Muscle of arm (tissue), 12 donors: ENCODE results near the gene DOCK2. TPM values are rescaled to one million over a fixed set of nuclear protein-coding genes. Genes with fewer than 3 reads are reported as not detected.
"Not testable (repeated sequence)": the region's sequence is repeated elsewhere in the genome, so short reads cannot be mapped to it uniquely, and the experiment has no call there.

Source experiments
- DNase-seq: peaks from one replicate; pipeline ENCODE4 v3.0.0-alpha.2; 2013
- polyA plus RNA-seq, 12 donors: library from polyadenylated mRNA; unstranded; fragments of 120-200 nt; gene quantifications; one replicate each; pipeline ENCODE4 v1.2.1, GENCODE V29; 2013; ENCODE audit not compliant: insufficient read length in 12 of 12

The DOCK2 gene
- polyA plus RNA-seq, 12 donors, result 2.7 to 18.3 (median 3.6) TPM; not detected in 1

DNA sequence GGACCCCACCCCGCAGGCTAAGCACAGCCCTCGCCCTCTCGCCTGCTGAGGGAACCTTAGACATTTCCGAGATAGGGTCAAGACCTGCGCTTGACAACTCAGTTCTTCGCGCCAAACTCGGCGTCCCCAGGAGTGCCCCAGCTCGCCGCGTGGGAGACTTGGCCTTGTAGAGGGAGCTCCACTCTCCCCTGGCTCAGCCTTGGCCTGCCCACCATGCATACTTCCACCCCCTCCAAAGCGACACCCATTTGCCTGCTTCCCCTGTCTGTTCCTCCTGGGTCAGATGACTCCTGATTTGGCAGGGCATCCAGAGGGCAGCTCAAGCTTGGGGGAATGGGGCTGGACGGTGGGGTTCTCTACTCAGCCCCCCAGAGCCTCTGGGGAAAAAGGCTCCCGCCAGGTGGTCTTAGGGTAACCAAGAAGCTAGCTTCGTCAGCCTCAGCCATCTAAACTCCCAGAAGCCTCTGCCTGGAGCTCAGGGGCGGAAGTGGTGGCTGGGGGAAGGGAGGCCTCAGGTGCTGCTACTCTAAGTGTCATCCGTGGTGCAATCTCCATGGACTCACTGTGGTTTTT lies 560 bp downstream of the DOCK2 start:
- no peak for DNase-seq

DNA sequence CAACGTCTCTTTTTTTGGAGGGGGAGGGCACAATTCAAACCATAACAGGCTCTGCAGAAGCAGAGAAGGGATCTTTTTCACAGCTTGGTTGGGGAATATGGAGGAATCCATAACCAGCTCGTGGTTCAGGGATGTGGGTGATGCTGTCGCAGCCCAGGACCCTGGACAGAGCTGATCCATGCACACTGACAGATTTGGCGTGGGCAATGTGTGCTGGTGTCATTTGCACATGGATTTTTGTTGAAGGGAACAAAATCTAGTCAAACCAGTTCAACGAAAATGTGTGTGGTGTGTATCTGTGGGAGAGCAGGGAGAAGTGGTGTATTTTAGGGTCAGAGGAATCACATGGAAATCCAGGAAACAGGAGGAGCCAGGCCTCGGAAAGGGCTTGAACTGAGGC lies 4.2 kb downstream of the DOCK2 start:
- DNase-seq, result no peak

DNA sequence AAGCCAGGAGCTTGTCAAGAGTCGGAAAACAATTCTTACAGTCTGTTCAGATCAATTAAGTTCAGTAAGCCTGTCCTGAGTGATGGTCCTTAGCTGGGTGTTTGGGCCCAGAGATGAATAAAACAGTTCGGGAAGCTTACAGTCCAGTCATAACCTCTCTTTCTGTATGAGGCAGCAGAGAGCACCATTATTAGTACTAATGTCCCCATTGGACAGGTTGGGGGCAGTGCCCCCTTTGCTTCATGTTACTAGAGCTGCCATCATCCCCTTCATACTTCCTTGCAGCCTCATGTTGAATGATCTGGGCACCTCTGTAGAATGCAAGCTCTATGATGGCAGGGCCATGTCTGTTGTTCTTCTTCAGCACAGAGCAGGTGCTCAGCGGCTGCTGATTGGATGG lies 9.8 kb downstream of the DOCK2 start:
- no peak for DNase-seq

DNA sequence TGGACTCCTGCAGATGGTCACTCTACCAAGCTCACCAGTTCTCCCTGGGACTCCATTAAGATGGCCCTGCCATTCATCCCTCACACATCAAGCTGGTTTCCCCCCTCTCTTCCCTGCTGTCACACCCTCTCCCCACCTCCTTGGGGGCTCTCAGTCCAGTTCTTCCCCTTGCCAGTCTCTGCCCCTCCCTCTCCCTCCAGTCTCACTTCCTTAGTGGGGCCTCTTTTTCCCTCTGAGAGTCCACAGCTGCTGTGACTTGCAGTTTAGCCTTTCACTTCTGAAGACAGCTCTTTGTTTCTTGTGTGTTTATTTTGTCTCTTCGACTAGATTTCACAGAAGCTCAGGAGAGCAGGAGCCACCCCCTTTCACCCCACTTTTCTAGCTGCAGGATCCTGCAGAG lies 10.5 kb downstream of the DOCK2 start:
- no peak for DNase-seq

DNA sequence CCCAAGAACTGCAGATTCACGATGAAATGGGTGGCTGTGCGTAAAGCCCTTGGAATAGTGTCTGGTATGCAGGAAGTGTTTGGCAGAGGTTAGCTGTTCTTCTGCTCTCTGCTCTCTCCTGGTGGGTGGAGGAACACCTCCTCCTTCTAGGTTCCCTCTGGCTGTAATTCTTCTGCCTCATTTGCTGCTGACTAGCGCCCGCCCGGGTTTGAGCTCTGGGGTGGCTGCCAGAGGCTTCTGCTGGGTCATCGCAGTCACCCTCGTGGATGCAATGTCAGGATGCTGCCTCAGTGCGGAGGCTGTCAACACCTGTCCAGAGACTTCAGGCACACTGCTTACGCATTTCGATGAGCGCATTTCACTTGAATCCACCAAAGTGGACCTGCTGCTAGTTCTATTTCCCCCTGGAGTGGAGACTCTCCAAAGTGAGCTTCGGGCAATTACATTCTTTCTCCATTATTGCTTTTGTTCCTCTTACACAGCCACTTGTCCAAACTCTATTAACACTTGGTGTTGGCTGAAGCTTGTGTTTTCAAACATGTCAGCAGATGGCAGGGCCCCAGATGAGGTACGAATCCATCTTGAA lies 11.7 kb downstream of the DOCK2 start:
- no peak for DNase-seq

DNA sequence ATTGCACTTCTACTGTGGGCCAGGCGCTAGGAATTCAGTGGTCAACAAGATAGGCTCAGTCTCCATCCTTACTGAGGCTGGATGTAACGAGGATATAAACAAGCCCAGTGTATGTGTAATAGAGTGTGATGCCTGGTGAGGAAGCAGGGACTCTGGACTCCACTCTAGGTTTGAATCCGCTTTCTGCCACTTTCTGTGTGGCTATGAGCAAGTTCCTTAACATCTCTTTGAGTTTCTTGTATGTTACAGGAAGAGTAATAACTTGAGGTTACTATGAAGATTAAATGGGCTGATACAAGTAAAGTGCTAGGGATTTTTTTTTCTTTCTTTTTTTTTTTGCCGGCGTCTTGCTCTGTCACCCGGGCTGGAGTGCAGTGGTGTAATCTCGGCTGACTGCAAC lies 12.4 kb downstream of the DOCK2 start:
- DNase-seq, result no peak

DNA sequence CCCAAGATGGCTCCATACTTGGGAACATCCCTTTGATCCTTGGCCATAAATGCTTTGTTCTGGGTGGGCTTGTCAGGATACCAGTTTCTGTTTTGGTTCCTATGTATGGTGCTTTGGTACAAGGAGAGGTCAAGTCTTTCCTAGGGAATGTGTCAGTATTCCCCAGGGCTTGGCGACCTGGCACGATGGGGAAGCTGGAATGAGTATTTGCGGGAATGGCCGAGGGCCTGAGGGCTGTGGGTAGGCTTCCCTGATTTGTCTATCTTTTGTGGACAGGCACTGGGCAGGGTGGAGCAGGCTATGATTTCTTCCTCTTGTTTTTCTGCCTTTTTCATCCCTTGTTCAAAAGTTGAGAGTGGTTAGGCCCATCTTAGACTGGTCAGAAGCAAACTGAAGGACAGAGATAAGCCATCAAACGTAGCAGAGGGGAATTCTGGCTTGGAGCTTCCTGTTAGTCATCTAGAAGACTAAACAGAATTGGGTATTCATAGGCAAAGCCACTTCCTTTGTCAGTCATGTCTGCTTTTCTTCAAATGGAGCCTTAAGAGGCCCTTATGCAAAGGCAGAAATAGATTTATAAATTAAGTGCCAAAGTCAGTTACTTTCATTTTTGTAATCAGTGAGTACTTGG lies 13.7 kb downstream of the DOCK2 start:
- DNase-seq, result no peak

DNA sequence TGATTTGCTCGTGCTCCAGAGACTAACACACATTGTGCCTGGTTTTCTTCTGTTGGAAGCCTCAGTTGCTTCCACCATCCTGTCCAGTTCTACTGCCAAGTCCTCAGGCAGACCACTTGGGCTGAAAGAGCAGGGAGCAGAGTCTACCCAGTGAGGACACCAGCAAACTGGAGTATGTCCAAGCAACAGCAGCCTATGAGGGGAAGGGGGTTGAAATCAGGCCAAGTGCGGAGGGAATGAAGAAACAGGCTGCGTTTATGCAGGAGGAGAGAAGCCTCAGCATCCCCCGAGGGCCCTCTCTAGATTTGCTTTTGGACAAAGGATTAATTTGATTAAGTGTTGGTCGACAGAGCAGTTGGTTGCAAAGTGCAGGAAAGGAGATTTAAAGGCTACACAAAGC lies 14.5 kb downstream of the DOCK2 start:
- no peak for DNase-seq

DNA sequence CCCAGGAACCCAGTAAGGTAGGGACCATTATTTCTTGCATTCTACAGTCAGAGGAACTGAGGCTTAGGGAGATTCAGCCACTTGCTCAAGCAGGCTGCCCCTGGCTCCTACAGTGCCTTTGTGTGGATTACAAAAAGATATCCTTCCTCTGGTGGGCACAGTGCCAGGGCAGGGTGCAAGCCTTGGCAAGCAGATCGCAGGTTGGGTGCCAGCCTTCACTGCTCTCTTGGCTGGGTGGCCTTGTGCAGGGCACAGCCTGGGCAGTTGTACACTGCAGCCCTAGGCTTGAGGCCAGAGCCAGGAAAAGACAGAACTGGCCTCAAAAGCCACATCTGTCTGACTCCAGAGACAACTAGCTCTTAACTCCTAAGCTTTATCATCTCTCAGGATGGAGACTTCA lies 15.0 kb downstream of the DOCK2 start:
- no peak for DNase-seq

DNA sequence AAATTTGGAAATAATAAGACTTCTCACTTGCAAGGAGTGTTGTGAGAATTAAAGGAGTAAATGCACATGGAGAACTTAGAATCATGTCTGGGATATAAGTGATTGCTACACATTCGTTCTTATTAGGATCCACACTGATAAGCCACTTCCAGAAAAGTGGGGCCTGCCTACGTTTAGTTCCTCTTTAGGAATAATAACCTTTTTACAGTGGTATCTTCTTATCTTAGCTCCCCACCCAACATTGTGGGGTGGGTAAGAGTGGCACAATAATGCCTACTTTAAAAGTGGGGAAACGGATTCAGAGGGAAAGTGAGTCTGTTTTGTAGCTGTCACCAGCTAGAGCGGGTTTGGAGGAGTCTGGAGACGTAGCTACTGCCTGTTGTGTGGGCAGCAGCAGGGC lies 16.0 kb downstream of the DOCK2 start:
- no peak for DNase-seq

DNA sequence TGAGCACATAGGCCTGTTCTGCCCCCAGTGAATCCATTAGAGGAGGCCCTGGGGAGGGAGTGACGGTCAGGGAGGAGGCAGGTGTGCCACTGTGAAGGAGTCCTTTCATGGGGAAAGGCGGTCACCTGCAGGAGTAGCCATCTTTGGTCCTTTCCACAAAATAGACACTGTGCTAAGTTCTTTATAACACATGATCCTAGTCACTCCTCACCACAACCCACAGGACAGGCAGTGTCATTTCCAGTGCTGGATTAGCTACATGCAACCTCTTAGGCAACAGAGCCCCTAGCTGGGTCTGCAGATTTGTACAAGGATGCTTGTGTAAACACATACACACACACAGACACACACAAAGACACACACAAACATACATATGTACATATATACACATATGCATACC lies 18.3 kb downstream of the DOCK2 start:
- DNase-seq, result no peak

DNA sequence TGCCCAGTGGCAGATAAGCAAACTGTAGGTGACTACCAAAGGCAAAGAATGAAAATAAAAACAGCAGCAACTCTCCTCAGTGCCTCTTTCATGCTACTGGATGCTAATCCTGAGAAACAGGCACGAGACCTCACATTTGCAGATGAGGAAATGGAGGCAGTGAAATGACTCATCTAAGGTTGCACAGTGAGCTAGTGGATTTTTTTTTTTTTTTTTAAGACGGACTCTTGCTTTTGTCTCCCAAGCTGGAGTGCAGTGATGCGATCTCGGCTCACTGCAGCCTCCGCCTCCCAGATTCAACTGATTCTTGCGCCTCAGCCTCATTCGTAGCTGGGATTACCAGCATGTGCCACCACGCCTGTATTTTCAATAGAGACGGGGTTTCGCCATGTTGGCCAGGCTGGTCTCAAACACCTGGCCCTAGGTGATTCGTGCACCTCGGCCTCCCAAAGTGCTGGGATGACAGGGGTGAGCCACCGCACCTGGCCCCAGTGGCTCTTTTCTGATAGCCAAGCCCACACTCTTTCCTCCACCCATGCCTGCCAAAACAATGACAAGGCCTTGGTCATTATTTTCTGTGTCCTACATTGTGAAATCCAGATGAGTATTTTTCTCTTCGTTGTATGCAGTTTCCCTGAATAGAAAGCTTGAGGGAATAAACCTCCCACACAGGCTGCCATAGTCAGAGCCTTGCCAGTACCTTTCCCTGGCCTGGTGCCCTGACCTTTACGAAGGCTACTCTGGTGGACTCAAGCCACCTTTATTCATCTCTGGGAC lies 19.2 kb downstream of the DOCK2 start:
- no peak for DNase-seq

DNA sequence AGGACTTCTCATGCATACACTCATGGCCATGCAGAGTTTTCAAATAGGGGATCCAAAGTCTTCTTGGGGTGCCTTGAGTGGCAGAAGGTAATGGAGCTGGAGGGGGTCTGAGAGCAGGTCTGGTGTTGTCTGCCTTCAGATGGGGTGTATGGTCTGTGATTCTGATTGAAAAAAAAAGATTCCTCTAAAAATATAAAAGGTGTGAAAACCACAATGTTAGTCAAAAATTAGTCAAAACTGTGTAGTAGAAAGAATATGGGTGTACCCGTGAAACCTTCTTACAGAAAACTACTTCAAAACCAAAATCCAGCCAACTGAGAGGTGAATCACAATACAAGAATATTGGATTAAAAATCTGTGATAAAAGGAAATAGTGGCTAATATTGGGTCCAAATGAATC lies 20.1 kb downstream of the DOCK2 start:
- DNase-seq, result no peak

DNA sequence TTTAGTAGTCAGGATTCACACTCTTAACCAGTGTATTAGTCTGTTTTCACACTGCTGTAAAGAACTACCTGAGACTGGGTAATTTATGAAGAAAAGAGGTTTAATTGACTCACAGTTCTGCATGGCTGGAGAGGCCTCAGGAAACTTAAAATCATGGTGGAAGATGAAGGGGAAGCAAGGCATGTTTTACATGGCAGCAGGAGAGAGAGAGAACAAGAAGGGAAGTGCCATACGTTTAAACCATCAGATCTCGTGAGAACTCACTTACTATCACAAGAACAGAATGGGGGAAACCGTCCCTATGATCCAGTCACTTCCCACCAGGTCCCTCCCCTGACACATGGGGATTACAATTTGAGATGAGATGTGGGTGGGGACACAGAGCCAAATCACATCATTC lies 25.4 kb downstream of the DOCK2 start:
- DNase-seq, result not testable (repeated sequence)

DNA sequence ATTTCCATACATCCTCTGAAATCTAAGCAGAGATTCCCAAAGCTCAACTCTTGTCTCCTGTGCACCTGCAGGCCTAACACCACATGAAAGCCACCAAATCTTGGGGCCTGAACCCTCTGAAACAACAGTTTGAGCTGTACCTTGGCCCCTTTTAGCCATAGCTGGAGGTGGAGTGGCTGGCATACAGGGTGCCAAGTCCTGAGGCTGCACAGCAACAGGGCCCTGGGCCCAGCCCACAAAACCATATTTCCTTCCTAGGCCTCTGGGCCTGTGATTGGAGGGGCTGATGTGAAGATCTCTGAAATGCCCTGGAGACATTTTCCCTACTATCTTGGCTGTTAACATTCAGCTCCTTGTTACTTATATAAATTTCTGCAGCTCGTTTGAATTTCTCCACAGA lies 26.5 kb downstream of the DOCK2 start:
- no peak for DNase-seq

DNA sequence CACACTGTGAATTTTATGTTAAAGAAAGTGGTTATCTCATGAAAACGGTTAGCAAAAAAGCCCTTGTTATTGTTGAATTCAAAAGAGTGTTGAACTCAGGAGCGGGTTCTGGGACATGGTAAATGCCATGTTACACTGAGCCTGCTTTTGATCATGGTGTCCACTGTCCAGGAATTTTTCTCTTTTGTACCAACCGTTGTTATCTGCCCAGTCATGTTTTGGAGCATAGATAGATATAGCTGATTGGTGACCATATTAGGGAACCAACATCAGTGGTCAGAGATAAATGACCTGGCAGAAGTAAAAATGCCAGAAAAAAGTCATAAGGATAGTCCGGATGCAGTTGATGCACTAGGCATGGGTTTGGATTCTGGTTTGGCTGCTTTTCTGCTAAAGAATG lies 29.3 kb downstream of the DOCK2 start:
- no peak for DNase-seq

DNA sequence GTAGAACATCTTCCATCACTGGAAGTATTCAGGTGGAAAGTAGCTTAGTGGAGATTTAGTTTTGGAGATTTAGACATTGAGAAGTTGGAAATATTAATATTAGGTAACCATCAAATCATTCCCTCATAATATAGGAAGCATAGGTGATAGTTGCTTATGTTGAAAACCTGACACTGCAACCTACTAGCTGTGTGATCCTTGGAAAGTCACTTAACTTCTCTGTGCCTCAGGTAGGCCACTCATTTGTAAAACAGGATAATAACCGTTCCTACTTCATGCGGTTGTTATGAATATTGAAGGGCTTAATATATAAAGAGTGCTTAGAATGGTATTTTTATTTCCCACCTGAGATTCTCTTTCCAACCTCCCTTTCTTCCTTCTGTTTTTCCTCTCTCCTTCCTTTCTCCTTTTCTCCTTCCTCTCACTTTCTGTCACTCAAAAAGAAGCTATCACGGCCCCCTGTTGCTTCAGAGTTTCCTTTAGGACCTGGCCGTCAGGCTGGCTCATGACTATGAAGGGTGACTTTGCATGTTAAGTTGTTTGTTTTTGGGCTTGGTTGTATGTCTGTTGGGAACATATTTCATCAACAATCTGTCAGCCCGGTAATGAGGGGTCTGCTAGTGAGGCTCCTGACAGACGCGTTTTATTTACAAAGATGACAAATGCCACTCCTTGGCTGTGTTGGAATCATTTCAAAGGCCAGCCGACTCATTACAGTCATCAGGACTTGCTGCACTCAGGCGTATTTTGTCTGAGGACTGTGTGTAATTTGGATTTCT lies 31.0 kb downstream of the DOCK2 start:
- no peak for DNase-seq

DNA sequence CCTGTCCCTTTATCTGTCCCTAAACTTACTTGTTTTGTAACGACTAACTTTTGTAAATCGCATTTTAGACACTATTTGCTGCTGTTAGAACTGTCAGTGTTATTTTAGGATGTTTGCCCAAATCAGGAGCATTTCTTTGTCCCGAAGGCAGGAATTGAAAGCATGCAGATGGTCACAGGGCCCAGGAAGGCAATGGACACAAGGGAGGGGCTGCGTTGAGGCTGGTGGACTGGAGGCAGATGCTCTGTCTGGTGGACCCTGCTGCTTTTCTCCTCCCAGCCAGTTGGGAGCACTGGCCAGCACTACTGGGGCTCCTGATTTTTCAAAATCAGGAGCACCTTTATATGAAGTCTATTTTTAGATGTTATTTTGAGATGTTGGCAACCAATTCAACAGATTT lies 31.7 kb downstream of the DOCK2 start:
- DNase-seq, result no peak

DNA sequence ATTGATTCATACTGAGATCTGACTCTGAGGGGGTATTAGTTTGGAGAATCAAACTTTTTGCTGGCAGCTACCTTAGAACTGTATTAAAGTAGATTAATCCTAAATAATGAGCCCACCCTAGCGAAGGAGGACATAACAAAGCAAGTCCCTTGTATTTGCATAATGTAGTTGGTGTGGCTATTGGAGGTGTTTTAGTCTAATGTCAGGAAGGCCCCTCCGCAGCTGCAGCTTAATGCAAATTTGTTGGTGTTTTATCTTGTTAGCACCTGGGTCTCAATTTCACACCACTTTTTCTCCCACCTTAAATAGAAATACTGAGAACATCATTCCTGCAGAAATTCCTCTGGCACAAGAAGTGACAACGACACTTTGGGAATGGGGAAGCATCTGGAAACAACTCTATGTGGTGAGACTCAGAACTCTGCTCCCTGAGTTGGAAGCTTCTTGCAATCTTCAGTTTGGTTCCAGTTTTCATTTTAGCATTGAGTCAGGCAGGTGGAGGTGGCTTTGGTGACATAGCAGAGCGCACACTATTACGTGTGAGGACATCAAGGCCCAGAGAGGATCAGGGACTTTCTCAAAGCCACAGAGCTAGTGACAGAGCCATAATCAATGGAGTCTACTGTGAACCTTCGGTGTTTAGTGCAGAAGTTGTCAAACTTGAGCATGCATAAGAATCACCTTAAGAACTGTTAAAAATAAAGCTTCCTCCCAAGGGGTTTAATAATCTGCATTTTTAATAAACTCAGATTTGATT lies 33.9 kb downstream of the DOCK2 start:
- DNase-seq, result no peak

DNA sequence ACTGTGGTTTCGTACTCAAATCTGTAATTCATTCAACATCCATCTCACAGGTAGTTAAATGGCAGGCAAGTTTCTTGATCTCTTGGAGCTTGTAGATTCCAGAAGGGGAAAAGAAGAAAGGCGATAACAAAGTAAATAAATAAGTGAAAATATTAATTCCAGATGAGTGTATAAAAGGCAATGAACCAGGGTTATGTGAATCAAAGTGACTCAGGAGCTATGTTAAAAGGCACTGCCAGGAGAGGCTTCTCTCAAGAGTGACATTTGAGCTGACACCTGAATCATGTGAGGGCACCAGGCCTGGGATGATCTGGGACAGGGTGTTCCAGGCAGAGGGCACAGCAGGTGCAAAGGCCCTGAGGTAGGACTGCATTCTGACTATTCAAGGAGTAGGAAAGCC lies 45.0 kb downstream of the DOCK2 start:
- no peak for DNase-seq

DNA sequence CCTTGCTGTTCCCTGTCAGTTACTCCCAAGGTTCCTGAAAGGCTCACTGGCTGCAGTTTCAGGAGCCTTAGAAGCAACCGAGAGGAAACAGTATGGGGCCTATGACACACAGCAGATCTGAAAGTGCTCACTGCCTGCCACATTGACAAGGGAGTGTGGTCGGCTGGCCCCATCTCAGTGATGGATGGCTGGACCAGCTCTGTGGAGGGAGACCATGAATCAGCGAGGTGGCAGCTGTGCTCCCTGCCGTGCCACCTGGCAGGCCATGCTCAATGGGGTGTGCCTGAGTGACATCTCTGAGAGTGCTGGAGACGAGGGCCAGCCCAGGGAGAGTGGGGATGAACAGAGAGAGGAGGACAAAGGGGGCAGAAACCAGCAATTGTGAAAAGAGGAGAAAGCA lies 49.1 kb downstream of the DOCK2 start:
- no peak for DNase-seq

DNA sequence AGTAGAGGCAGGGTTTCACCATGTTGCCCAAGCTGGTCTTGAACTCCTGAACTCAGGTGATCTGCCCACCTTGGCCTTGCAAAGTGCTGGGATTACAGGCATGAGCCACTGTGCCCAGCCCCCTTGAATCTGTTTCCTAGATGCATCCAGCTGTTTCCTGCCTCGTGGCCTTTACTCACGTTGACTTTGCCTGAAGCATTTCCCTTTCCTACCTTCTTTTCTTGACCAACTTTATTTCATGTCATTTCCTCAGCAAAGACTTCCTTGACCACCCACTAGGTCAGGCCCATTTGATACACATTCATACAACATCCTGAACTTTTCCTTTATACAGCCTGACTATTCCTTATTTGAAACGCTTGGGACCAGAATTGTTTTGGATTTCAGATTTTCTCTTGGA lies 51.0 kb downstream of the DOCK2 start:
- DNase-seq, result no peak
